HepG2 (cell line): ENCODE results near the gene CLEC7A. TPM values are rescaled to one million over a fixed set of nuclear protein-coding genes. Genes with fewer than 3 reads are reported as not detected.

ENCODE experiments used
- ATAC-seq: fragments of 200-7000 bp; cut with Tn5 transposase; 3 replicates; pipeline ENCODE4 v1.9.1; 2020; ENCODE audit warnings: mild to moderate bottlenecking, moderate library complexity
- BruUV-seq: library from RNA; stranded (reverse); fragments of 400-500 nt; replicated peaks from 2 replicates; lab custom pipeline; 2021; lab: Mats Ljungman, UMichigan
- CTCF ChIA-PET: fragments of 300-600 bp; formaldehyde crosslinking; extraction: SDS; loops from one replicate; lab custom pipeline; 2021; ENCODE audit warnings: low total read pairs, inconsistent platforms, low intra/inter-chr PET ratio; lab: Yijun Ruan, JAX
- POLR2A ChIA-PET: fragments of 350-600 bp; sonication (Branson Sonifier 250); formaldehyde crosslinking; loops from one replicate; lab custom pipeline; 2020; ENCODE audit warnings: antibody characterized with exemption, inconsistent platforms; lab: Yijun Ruan, JAX
- DNase-seq: peaks from one replicate; pipeline ENCODE4 v3.0.0-alpha.2; 2015; ENCODE audit warnings: low spot score
- FAIRE-seq: peaks from 3 replicates; lab custom pipeline; 2011; peaks lifted over from hg19 to GRCh38; lab: Jason Lieb, UNC
- H2AFZ ChIP-seq: one replicate; pipeline ENCODE4 v1.6.1; 2011; ENCODE audit warnings: low read length, inconsistent platforms
- H3K27ac ChIP-seq: fragments of 300-600 bp; 3 replicates; pipeline ENCODE4 v1.8.0; 2011; ENCODE audit warnings: mixed run types, mild to moderate bottlenecking, mixed read lengths, low read length, inconsistent platforms; ENCODE audit not compliant: insufficient read depth; ENCODE audit errors: extremely low read length
- H3K27me3 ChIP-seq, 2 experiments: fragments of 200-600 bp in 1 of 2; 2 replicates in 1 of 2; 3 replicates in 1 of 2; pipeline versions ENCODE4 v1.6.0 to v1.8.0; 2011; ENCODE audit warnings: low read length in 2 of 2, mild to moderate bottlenecking in 2 of 2, moderate library complexity in 2 of 2, inconsistent platforms in 1 of 2; ENCODE audit not compliant: insufficient read depth in 2 of 2, control insufficient read depth in 1 of 2
- H3K36me3 ChIP-seq, 2 experiments: fragments of 200-600 bp in 1 of 2; replicated peaks in 1 of 2; 2 replicates in 1 of 2; 3 replicates in 1 of 2; pipeline versions ENCODE4 v1.5.1 to v1.8.0; 2011; ENCODE audit warnings: low read length in 2 of 2, inconsistent platforms in 1 of 2; ENCODE audit not compliant: insufficient read depth in 2 of 2, control insufficient read depth in 1 of 2
- H3K4me1 ChIP-seq: 2 replicates; pipeline ENCODE4 v1.5.1; 2012; ENCODE audit warnings: low read length, inconsistent platforms; ENCODE audit not compliant: insufficient read depth
- H3K4me2 ChIP-seq: 2 replicates; pipeline ENCODE4 v1.6.0; 2011; ENCODE audit warnings: low read depth, low read length, inconsistent platforms
- H3K4me3 ChIP-seq, 3 experiments: fragments of 200-600 bp in 1 of 3; sonication (generic), shearing (Covaris generic) in 1 of 3; replicated peaks in 1 of 3; 2 replicates each; pipeline ENCODE4 v1.5.1; 2011 to 2016; ENCODE audit warnings: low read length in 3 of 3, inconsistent platforms in 2 of 3, low read depth in 2 of 3, mild to moderate bottlenecking in 2 of 3, control low read depth in 1 of 3, mixed read lengths in 1 of 3; ENCODE audit not compliant: insufficient read depth in 1 of 3
- H3K79me2 ChIP-seq: one replicate; pipeline ENCODE4 v1.6.1; 2011; ENCODE audit warnings: low read length, inconsistent platforms; ENCODE audit not compliant: insufficient read depth
- H3K9ac ChIP-seq: 2 replicates; pipeline ENCODE4 v1.6.0; 2011; ENCODE audit warnings: mild to moderate bottlenecking, low read depth, low read length, inconsistent platforms; ENCODE audit not compliant: insufficient read depth
- H3K9me3 ChIP-seq: 2 replicates; pipeline ENCODE4 v1.5.1; 2012; ENCODE audit warnings: mild to moderate bottlenecking, low read length
- H4K20me1 ChIP-seq: 2 replicates; pipeline ENCODE4 v1.6.0; 2011; ENCODE audit warnings: inconsistent platforms, mild to moderate bottlenecking, low read length, moderate library complexity; ENCODE audit not compliant: insufficient read depth
- BHLHE40 ChIP-seq: IDR thresholded peaks from 2 replicates; pipeline ENCODE4 v1.6.1; 2011; ENCODE audit warnings: low read length, improper control_type of control experiment
- CEBPB ChIP-seq: IDR thresholded peaks from 2 replicates; pipeline ENCODE4 v1.6.1; 2011; ENCODE audit warnings: low read depth, low read length, improper control_type of control experiment, borderline replicate concordance
- EP300 ChIP-seq, 3 experiments: sonication (generic) in 1 of 3; formaldehyde crosslinking in 1 of 3; IDR thresholded peaks; 2 replicates each; pipeline versions ENCODE4 v1.5.1 to v1.6.1; 2011 to 2020; ENCODE audit warnings: low read depth in 2 of 3, low read length in 2 of 3, borderline replicate concordance in 1 of 3, improper control_type of control experiment in 1 of 3, mild to moderate bottlenecking in 1 of 3, missing genetic modification reagents in 1 of 3, moderate library complexity in 1 of 3
- FOXJ3 ChIP-seq: sonication (generic); formaldehyde crosslinking; IDR thresholded peaks from 2 replicates; pipeline ENCODE4 v1.4.0; 2020; ENCODE audit warnings: missing genetic modification reagents, mild to moderate bottlenecking, borderline replicate concordance
- HMG20A ChIP-seq: IDR thresholded peaks from 2 replicates; pipeline ENCODE4 v1.6.1; 2016; ENCODE audit warnings: borderline replicate concordance
- KLF11 ChIP-seq: IDR thresholded peaks from 2 replicates; pipeline ENCODE4 v1.6.1; 2016; ENCODE audit warnings: missing compliant biosample characterization
- NR2F1 ChIP-seq, 2 experiments: fragments of 450-650 bp in 1 of 2; formaldehyde crosslinking in 1 of 2; IDR thresholded peaks; 2 replicates each; pipeline versions ENCODE4 v1.5.0 to v1.6.1; 2016 to 2020; ENCODE audit warnings: mild to moderate bottlenecking in 1 of 2, missing compliant biosample characterization in 1 of 2, missing genetic modification reagents in 1 of 2, moderate library complexity in 1 of 2
- NR2F2 ChIP-seq: IDR thresholded peaks from 2 replicates; pipeline ENCODE4 v1.6.1; 2012; ENCODE audit warnings: low read depth, inconsistent platforms, borderline replicate concordance
- NR2F6 ChIP-seq, 2 experiments: IDR thresholded peaks; 2 replicates each; pipeline ENCODE4 v1.6.1; 2016; ENCODE audit warnings: antibody characterized with exemption in 1 of 2, mild to moderate bottlenecking in 1 of 2
- RARA ChIP-seq: IDR thresholded peaks from 2 replicates; pipeline ENCODE4 v1.6.1; 2016; ENCODE audit warnings: missing genetic modification reagents, missing compliant biosample characterization
- SIX1 ChIP-seq: sonication (generic); formaldehyde crosslinking; IDR thresholded peaks from 2 replicates; pipeline ENCODE4 v1.4.0; 2020; ENCODE audit warnings: missing genetic modification reagents, borderline replicate concordance
- SRSF4 ChIP-seq: fragments of 200-400 bp; formaldehyde crosslinking; IDR thresholded peaks from one replicate; pipeline ENCODE4 v1.6.1; 2018; ENCODE audit warnings: mild to moderate bottlenecking, low read depth, low read length, moderate library complexity; ENCODE audit not compliant: poor library complexity, severe bottlenecking
- TCF7 ChIP-seq: sonication (generic); IDR thresholded peaks from 2 replicates; pipeline ENCODE4 v1.6.1; 2016; ENCODE audit warnings: antibody characterized with exemption, low read depth
- TFDP1 ChIP-seq: IDR thresholded peaks from 2 replicates; pipeline ENCODE4 v1.6.1; 2016; ENCODE audit warnings: missing compliant biosample characterization, missing genetic modification reagents, borderline replicate concordance
- ZBTB39 ChIP-seq: sonication (generic); formaldehyde crosslinking; IDR thresholded peaks from 2 replicates; pipeline ENCODE4 v1.5.0; 2020; ENCODE audit warnings: missing genetic modification reagents
- ZBTB43 ChIP-seq: sonication (generic); formaldehyde crosslinking; conservative IDR thresholded peaks from 2 replicates; pipeline ENCODE4 v1.4.0; 2020; ENCODE audit warnings: missing genetic modification reagents
- ZBTB46 ChIP-seq: sonication (generic); formaldehyde crosslinking; IDR thresholded peaks from 2 replicates; pipeline ENCODE4 v1.4.0; 2020; ENCODE audit warnings: mild to moderate bottlenecking, missing genetic modification reagents, borderline replicate concordance
- ZNF264 ChIP-seq: sonication (generic); formaldehyde crosslinking; IDR thresholded peaks from 2 replicates; pipeline ENCODE4 v1.4.0; 2020; ENCODE audit warnings: missing genetic modification reagents
- WGBS: methylation state at CpG from one replicate; pipeline ENCODE4 v1.1.6; 2017; ENCODE audit warnings: low lambda C conversion rate; 5-methylcytosine and 5-hydroxymethylcytosine counted together
- in situ Hi-C: cut with HindIII; loops from 2 replicates; pipeline ENCODE4 v1.10.0; 2017; ENCODE audit warnings: low pct_unique_long_range_greater_than_20kb; ENCODE audit not compliant: extremely low pct_ligation_motif_present
- intact Hi-C: fragments of 100-400 bp; cut with micrococcal nuclease; formaldehyde crosslinking; loops from one replicate; pipeline ENCODE4 v1.10.0; 2022; ENCODE audit not compliant: unreplicated experiment
- polyA plus RNA-seq, 8 experiments: library from polyadenylated mRNA; depleted of rRNA in 3 of 8; stranded (reverse) in 7 of 8; unstranded in 1 of 8; fragments of >200 nt; fragmentation: Illumina TruSeq in 4 of 8; extraction: Trizol in 4 of 8; gene quantifications; 2 replicates each; pipeline versions ENCODE4 v1.2.1 to v1.2.3, GENCODE V29; 2011 to 2016; ENCODE audit warnings: low read depth in 4 of 8, missing spikeins in 1 of 8, mixed read lengths in 1 of 8; ENCODE audit not compliant: insufficient read depth in 1 of 8
- total RNA-seq, 5 experiments: library from RNA; depleted of rRNA; stranded (reverse); fragments of >200 nt; fragmentation: Illumina TruSeq; extraction: Trizol; gene quantifications; 2 replicates each; pipeline ENCODE4 v1.2.3, GENCODE V29; 2016; ENCODE audit warnings: low read depth in 1 of 5

CLEC7A gene
- total and polyA plus RNA-seq, 2 of the 13 experiments (the other 11 are each of a cell fraction or from before 2014, with no cell fraction given): not detected

GRCh38 chr12:10167599-10167998 is 37.6 kb upstream of the CLEC7A start:
- no peaks in the 10 kb centered on the region for H3K9me3 ChIP-seq
- TF ChIP-seq NR2F2: peak; percentile 69
- no peak for TF ChIP-seq ZBTB43 (CRISPR knock-in tag)
- no peak for TF ChIP-seq ZBTB39 (CRISPR knock-in tag)
- no peak for TF ChIP-seq FOXJ3 (CRISPR knock-in tag)
- TF ChIP-seq CEBPB: peak; percentile 84
- peak in 1 of 2 experiments; percentile 30; a peak in 1 of 4 replicates for TF ChIP-seq EP300 (IDR thresholded peaks at IDR 0.05; ENCODE audit: low read depth in 2 of 2, low read length in 2 of 2)
- TF ChIP-seq EP300 (CRISPR knock-in tag; IDR thresholded peaks at IDR 0.05; ENCODE audit: borderline replicate concordance): no peak
- no peak for TF ChIP-seq SRSF4
- TF ChIP-seq SIX1 (CRISPR knock-in tag): no peak
- peak; percentile 78 for TF ChIP-seq TCF7
- TF ChIP-seq HMG20A (CRISPR knock-in tag): peak; percentile 79; the same call in 1 of the 2 replicates
- TF ChIP-seq BHLHE40: no peak
- 0 out of 2 replicates have a peak, but pooled peaks have one; percentile 9 for TF ChIP-seq RARA
- peak; percentile 24; the same call in 1 of the 2 replicates for TF ChIP-seq NR2F6 (IDR thresholded peaks at IDR 0.05)
- TF ChIP-seq NR2F6 (CRISPR knock-in tag; IDR thresholded peaks at IDR 0.05): 0 out of 2 replicates have a peak, but pooled peaks have one; percentile 20
- TF ChIP-seq ZNF264 (CRISPR knock-in tag): no peak
- no peak for TF ChIP-seq ZBTB46 (CRISPR knock-in tag)
- TF ChIP-seq KLF11 (CRISPR knock-in tag): no peak
- no peak for TF ChIP-seq TFDP1
- TF ChIP-seq NR2F1 (CRISPR knock-in tag; IDR thresholded peaks at IDR 0.05): peak in 1 of 2 experiments; percentile 78; a peak in 2 of 4 replicates
- in situ Hi-C loops: no loop called here
- H3K9ac ChIP-seq: no peak overlapping the region
- FAIRE-seq: no peak
- intact Hi-C loops: no loop called here
- no peaks in the 10 kb centered on the region for H4K20me1 ChIP-seq
- ChIA-PET POLR2A (no interaction called here), CTCF (no interaction called here)
- peak; percentile 35; the same call in 2 of the 3 replicates for ATAC-seq
- 11% methylated on average over 5 of the region's 5 CpGs for WGBS
- no peak overlapping the region for H3K27ac ChIP-seq
- H3K4me2 ChIP-seq: no peak overlapping the region
- no peaks in the 10 kb centered on the region for H3K36me3 ChIP-seq
- no peaks in the 10 kb centered on the region for H3K4me1 ChIP-seq
- no peaks in the 10 kb centered on the region for H3K27me3 ChIP-seq
- H2AFZ ChIP-seq: no peak overlapping the region
- peak; percentile 29 for DNase-seq
- BruUV-seq: no TSS peak
- no peaks in the 10 kb centered on the region for H3K79me2 ChIP-seq
- H3K4me3 ChIP-seq: no peak overlapping the region
